GM18520 (cell line): ENCODE measurements around the gene XRCC5.

Experiments
- ATAC-seq: cut with Tn5 transposase; IDR thresholded peaks from one replicate; pipeline ENCODE4 v1.9.1; 2021; ENCODE audit not compliant: unreplicated experiment

The XRCC5 gene

GRCh38 chr2:216222650-216223352, 113.7 kb downstream of the XRCC5 start:
- ATAC-seq, result peak; percentile 72

- ATAC-seq, result no peak
Observed at GRCh38 chr2:216224388-216224787, 115.2 kb downstream of the XRCC5 start.

- no peak for ATAC-seq
Observed at GRCh38 chr2:216229277-216229914, 120.2 kb downstream of the XRCC5 start.

GRCh38 chr2:216231867-216232266, 122.7 kb downstream of the XRCC5 start:
- no peak for ATAC-seq

GRCh38 chr2:216232721-216233120, 123.6 kb downstream of the XRCC5 start:
- no peak for ATAC-seq

GRCh38 chr2:216233281-216233995, 124.3 kb downstream of the XRCC5 start:
- ATAC-seq, result no peak

GRCh38 chr2:216234106-216234505, 125.0 kb downstream of the XRCC5 start:
- ATAC-seq, result no peak

- ATAC-seq, result no peak
Observed at GRCh38 chr2:216235462-216235861, 126.3 kb downstream of the XRCC5 start.

GRCh38 chr2:216235896-216236295, 126.7 kb downstream of the XRCC5 start:
- ATAC-seq, result no peak

GRCh38 chr2:216236486-216236885, 127.3 kb downstream of the XRCC5 start:
- ATAC-seq, result no peak

GRCh38 chr2:216242365-216242764, 133.2 kb downstream of the XRCC5 start:
- ATAC-seq, result no peak

- ATAC-seq, result no peak
Observed at GRCh38 chr2:216243026-216243425, 133.9 kb downstream of the XRCC5 start.

GRCh38 chr2:216245391-216245975, 136.3 kb downstream of the XRCC5 start:
- no peak for ATAC-seq

- no peak for ATAC-seq
Observed at GRCh38 chr2:216246766-216247165, 137.6 kb downstream of the XRCC5 start.
